HG03442 (cell line): Measurements from ENCODE around the gene ROPN1L.

Source experiments
- ATAC-seq: cut with Tn5 transposase; IDR thresholded peaks from one replicate; pipeline ENCODE4 v1.9.1; 2021; ENCODE audit warnings: mild to moderate bottlenecking, moderate library complexity; ENCODE audit not compliant: unreplicated experiment

ROPN1L gene

DNA sequence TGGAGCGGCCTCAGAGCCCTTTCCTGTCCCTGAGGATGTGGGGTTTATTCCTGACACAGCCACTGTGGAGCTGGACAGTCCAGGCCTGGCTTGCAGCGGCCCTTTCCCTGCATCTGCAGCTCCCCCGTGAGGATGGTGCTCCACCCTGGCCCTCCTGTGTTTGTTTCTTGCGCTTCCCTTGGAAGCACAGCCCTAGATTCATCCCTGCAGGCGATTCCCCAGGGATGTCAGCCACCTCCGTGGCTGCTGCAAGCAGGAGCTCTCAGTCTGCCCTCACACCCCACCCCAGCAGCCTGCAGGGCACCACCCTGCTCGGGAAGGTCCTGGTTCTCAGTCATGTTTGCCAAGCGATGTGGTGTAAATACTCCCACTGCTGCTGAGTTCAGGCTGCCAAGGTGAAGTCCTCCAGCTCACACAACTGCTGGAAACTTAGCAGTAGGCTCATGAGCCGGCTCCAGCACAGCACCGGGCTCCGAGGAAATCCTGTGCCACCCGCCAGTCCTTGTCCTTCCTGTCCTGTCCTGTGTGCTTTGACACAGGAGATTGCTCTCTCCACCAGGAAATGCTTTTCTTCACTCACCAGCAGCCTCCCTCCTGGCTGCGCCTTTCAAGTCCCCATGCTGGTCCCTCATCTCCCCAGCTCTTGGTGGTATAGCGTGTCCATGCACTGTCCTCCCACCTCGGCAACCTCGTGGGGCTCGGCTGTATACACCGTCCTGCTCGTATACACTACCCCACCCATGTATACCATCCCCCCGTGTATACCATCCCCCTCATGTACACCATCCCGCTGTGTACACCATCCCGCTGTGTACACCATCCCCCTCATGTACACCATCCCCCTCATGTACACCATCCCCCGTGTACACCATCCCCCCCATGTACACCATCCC lies 16.2 kb downstream of the ROPN1L start:
- no peak for ATAC-seq

DNA sequence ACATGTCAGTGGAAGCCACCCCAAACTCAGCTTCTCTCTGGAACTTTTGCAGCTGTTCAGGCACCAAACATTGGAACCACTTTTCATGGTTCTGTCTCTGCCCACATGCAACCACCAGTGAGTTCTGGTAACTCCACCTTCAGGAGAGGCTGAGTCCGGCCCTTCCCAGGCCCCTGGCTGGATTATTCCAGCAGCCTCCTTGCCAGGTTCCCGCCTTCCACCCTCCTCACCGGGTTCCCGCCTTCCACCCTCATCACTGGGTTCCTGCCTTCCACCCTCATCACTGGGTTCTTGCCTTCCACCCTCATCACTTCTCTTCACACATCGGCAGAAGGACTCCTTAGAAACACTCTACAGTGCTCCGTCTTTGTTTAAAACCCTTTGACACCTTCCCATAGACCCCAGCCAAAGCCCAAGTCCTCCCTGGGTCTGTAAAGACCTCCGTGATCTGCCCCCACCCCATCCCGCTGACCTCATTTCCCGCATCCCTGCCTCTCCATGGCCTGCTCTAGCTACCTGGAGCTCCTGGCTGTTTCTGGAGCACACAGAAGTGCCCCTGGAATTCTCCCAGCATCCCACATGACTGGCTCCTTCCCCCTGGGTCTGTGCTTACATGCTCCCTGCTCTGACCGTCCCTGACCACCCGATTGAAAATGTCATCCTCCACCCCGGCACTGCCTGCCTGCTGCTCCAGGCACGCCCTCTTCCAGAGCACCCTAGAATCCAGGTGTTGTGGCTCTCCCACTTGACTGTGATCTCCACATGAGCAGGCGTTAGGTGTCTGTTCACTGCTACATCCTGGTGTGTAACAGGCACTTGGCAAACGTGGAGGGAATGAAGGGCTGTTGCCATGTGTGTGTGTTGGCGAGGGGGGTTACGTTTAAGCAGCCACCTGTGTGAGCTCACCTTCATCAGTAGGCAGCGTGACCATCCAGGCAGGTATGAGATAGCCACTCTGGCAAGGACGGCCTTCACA lies 17.7 kb downstream of the ROPN1L start:
- no peak for ATAC-seq

DNA sequence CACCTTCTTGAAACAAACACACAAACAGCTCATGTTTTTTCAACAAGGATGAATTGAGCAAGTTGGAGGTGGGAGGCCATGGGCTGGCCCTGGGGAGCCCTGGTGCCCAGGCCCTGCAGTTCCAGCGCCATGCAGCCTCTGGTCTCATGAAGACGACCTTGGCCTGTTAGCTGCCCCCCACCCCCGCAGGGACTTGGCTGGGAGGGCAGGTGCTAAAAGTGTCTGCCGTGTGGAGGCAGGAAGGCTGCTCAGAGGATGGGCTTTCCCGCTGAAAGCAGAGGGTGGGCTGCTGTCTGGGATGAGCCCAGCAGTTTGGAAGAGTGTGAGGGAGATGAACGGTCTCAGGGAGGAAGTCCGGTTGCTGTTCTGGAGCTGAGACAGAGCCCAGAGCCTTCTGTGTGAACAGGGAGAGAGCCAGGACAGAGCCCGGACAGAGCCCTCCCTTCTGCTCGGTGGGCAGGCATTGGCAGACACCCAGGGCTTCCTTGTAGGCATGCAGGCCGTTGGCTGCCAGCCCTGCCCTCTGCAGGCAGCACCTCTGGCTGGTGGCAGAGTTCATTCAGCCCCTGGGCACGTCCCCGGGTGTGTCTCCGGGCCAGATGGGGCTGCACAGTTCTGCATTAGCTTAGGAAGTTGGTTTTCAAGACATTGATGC lies 18.7 kb downstream of the ROPN1L start:
- ATAC-seq: no peak

DNA sequence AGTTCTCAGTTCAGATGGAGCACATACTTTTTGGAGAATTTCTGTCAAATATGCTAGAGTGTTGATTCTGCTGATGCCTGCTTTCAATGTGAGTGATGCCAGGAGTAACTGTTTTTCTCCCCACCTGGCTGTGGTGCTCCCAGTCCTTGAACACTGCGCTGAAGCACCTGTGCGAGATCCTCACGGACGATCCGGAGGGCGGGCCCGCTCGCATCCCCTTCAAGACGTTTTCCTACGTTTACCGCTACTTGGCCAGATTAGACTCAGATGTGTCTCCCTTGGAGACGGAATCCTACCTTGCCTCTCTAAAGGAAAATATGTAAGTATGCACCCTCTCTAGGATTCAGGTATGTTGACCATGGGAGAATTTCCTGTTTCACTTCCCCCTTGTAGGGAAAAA lies 19.4 kb downstream of the ROPN1L start:
- ATAC-seq: no peak

DNA sequence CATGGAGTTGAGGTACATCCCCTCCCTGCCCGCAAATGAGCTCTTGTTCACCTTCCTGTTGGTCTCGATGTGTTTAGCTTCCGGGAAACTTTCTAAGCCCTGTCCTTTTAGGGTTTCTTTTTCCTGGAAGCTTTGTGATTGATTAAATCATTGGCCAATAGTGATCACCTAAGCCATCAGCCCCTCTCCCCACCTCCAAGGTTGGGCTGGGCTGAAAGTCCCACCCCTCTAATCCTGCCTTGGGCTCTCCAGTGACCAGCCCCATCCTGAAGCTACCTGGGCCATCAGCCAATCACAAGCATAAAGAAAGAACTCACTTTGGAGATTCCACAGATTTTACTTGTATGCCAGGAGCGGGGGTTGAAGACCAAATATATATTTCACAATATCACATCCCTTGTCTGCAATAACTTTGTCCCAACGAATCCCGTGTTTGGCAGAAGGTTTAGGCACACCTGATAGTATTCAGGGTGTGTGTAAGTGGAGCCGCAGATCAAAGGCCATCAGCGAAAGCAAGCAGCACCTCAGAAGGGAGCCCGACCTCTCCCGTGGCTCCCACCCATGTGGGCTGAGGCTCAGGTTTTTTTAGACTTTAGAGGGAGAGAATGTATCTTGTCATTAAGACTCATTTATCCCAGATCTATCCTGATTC lies 20.4 kb downstream of the ROPN1L start:
- no peak for ATAC-seq

DNA sequence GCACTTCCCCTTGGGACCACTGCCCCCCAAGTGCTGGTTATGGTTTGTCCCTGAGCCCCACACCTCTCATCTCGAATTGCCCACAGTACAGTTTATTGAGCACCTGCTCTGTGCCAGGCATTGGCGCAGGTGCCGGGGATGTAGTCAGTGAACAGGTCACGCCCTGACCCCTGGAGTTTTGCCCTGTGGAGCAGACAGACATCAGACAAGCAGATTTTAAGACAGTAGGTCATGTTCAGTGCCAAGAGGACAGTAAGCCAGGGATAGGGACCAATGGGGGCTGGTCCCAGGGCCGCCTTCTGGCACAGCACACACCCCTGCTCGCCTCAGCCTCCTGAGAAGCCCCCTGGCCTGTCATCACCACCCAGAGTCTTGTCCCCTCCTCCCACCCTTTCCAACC lies 21.9 kb downstream of the ROPN1L start:
- no peak for ATAC-seq

DNA sequence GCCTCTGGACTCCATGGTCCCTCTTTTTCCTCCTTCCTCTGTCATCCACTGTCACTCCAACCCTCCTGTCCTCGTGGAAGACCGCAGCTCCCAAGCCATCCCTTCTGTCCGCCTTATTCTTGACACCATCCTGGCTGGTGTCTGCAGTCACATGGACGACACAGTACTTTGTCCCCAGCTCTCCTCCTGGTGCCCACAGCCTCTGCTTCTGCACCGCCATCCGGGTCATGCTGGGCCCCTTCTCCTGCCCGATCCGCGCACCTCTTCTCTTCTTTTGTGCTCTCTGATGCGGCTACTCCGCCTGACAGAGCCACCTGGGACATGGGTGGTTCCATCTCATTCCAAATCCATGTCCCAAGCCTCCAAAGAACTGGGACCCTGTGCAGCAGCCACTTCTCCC lies 22.5 kb downstream of the ROPN1L start:
- no peak for ATAC-seq

DNA sequence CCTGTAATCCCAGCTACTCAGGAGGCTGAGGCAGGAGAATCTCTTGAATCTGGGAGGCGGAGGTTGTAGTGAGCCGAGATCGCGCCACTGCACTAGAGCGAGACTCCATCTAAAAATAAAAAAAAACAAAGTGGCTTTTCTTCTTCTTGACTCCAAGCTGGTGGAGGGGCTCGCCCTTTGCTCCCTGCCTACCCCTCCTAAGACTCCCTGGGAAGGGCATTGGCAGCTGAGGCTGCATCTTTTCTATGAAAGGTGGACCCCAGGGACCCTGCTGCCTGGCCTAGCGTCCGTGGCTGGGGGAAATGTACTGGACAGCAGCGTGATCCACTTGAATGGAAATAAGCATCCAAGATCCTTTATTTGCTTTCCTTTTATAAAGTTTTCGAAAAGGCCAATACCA lies 24.0 kb downstream of the ROPN1L start:
- no peak for ATAC-seq

DNA sequence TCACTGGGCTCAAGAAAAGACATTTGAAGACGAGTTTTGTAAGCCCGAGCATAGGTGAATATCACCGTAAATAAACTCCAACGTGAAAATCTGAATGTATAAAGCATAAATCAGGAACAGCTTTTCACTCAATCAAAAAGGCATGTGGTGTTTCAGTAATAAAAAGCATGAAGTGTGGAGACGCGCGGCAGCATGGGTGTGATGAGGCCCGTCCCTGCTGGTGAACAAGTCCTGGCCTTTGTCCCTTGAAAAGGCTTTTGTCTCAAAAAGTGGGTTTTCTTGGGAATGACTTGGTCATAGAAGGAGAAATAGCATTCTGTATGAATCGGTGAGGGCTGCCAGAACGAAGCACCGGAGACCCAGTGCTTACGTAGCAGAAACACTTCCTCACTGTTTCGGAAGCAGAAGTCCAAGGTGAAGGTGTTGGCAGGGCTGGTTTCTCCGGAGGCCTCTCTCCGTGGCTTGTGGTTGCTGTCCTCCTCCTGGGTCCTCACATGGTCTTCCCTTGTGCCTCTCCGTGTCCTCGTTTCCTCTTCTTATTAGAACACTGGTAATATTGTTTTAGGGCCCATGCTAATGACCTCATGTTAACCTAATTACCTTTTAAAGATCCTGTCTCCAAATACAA lies 24.9 kb downstream of the ROPN1L start:
- no peak for ATAC-seq

DNA sequence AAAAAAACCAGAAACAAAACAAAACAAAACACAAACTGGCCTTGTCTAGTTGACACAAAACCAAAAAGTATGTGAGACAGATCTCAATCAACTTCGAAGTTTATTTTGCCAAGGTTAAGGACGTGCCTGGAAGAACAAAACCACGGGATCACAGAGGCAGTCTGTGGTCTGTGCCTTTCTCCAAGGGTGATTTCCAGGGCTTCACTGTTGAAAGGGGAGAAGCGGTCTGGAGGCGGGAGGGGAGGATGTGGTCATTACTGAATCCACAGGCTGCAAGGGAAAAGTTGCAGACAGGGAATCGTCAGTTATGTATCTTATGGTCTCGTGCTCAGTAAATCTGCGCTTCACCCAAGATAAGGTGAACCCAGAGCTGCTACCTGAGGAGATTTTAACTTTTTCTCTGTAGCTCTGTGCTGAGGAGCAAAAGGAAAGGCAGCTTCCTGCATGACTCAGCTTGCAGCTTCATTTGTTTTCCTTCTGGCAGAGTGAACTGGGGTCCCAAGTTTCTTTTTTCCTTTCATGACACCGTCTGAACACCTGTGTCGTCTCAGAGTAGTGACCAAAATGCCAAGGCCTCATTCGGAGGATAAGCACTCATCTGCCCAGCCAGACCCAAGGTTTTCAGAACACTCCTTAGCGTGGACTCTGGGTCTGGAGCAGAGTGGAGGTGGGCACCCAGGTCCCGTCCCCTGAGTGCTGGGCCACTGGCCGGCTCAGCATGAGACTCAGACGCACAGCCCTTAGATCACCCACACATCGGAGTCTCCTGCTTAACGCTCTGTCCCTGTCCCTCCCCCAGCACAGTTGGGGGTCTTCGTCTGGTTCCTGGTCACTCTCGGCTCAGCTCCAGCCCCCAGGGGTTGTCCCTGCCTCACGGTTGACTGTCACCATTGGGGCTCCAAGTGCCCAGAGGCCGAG lies 25.9 kb downstream of the ROPN1L start:
- ATAC-seq: no peak

DNA sequence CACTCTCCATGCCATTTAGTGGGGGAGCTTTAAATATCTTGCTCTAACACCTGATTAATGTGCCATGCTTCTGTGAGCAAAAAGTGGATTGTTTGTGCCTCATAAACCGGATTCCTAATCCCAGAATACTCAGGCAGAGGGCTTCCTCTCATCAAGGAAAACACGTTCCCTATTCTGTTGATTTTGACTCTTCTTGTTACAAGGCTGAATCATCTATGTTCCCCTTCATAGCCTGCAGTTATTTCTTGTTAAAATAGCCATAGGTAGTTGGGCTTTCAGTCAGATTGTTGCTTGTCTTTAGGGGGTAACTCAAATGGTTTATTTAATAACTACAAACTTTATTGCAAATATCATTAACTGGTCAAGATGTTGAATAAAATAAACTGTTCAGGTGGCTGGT lies 26.6 kb downstream of the ROPN1L start:
- ATAC-seq: no peak

DNA sequence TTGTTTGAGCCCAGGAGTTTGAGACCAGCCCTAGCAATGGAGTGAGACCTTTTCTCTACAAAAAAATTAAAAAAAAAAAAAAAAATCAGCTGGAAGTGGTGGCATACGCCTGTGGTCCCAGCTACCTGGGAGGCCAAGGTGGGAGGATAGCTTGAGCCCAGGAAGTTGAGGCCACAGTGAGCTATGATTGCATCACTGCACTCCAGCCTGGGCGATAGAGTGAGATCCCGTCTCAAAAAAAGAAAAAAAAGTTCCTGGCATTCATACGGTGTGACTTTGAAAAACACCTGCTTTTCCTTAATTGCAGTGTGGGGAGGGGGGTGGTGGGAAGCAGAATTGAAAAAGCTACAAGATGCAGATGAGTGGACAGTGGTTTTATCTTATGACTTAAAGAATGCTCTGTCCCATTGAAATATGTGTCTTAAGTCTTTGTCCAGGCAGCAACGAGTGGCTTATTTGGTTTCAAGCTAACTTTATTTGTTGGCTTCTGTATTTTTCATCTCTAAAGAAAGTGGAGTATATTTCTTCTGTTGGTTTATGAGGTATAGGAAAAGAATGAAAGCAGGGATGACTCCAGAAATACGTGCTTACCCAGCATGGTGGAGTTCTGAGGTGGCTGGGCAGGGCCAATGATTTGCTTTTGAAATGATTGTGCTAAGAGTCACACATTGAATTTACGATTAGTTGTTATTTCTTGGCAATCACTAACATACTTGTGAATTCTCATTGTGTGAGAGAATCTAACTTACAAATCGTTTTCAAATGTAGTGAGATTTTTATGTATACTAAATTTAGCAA lies 27.8 kb downstream of the ROPN1L start:
- ATAC-seq: no peak

DNA sequence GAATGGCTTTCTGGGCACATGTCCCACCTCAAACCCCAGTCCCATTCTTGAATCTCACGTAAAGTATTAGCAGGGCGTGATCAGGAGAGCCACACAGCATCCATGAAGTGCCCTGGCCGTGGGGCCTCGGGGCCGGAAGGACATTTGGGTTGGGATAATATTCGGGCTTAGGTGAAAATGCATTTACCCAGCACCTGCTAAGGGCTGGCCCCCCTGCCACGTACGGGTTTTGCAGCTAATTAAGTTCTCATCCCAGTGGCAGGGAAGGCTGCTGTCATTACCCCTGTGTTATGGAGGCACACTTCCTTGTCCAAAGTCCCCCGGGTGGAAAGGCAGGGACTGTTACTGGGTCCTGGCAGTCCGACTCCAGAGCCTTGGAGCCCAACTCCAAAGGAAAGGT lies 29.0 kb downstream of the ROPN1L start:
- no peak for ATAC-seq

DNA sequence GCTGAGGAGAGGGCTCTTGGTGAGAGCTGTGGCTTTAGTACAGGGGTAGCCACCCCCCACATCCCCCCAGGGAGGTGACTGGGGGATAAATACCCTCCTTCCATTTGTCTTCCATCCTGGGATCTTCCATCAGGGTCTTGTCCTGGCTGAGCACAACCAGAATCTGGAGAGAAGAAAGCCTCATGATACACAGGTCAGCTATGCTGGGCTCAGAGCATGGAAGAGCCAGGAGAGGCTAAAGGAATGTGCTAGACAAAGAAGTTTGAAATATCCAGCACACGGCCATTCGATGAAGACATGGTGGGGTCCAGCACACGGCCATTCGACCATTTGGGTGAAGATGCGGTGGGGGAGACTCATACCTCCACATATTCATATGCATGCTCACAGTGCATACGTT lies 30.0 kb downstream of the ROPN1L start:
- no peak for ATAC-seq

DNA sequence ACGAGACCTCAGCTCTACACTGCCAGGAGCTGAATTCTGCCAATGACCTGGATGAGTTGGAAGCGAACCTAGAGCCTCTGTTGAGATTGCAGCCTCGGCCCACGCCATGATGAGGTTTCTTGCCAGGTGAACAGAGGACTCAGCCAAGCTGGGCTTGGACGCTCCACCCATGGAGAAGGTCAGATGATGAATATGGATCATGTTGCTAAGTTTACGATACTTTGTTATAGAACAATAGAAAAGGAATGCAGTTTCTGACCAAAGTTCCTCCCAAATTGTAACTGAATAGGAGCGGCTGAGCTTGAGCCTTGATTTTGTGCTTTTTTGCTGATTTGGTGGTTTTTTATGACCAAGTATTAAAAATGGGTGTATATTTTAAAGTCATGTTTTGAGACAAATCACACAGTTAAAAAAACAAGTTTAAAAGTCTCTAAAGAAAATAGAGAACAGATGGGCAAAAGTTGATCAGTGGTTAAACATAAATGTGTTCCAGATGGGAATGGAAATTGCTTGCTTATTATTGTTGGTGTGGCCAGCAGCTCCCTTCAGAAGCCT lies 32.9 kb downstream of the ROPN1L start:
- no peak for ATAC-seq

DNA sequence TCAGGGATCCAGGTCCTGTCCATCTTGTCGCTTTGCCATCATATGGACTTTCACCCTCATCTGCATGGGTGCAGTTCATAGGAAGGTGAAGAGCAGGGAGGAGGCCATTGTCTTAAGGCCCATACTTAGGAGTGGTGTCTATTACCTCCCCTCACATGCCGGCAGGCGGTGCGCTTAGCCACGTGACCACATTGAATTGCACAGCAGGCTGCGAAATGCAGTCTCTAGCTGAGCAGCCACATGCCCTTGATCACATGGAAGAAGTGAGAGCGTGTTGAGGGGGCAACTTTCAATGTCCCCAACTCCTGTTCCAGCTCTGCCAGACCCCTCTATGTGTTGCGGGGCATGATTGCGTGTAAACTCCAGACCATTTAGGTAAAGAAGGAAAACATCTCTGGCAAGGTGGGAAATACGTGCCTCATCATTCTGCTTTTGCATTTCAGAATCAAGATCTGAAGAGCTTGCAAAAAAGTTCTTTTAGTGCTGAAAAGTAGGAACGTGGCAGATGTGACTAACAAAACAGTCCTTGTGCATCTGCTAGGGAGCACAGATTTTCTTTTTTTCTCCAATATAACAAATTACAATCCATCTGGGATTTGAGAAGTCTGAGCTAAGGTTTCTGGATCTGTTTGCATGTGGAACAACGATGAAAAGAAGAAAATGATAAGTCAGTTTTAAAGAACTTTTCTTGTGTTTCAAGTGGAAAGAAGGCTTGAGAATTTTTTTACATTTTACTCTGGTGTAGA lies 34.4 kb downstream of the ROPN1L start:
- ATAC-seq: no peak

DNA sequence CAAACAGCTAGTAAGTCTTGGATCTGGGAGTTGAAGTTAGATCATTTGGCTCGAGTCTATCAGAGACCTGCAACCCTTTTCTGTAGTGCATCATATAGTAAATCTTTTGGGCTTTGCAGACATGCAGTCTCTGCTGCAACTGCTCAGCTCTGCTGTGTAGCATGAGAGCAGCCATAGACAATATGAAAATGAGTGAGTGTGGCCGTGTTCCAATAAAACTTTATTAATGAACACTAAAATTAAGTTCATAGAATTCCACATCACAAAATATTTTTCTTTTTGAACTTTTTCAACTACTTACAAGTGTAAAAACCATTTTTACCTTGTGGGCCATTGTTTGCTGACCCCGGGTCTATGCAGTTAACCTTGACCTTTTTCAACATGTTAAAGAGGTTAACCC lies 35.2 kb downstream of the ROPN1L start:
- no peak for ATAC-seq
